Measurements from ENCODE around the gene CTF1. TPM values are rescaled to one million over a fixed set of nuclear protein-coding genes. Genes with fewer than 3 reads are reported as not detected.

CTF1 gene
- total RNA-seq, 1 experiment from 2014 or later: 11.6 TPM

DNA sequence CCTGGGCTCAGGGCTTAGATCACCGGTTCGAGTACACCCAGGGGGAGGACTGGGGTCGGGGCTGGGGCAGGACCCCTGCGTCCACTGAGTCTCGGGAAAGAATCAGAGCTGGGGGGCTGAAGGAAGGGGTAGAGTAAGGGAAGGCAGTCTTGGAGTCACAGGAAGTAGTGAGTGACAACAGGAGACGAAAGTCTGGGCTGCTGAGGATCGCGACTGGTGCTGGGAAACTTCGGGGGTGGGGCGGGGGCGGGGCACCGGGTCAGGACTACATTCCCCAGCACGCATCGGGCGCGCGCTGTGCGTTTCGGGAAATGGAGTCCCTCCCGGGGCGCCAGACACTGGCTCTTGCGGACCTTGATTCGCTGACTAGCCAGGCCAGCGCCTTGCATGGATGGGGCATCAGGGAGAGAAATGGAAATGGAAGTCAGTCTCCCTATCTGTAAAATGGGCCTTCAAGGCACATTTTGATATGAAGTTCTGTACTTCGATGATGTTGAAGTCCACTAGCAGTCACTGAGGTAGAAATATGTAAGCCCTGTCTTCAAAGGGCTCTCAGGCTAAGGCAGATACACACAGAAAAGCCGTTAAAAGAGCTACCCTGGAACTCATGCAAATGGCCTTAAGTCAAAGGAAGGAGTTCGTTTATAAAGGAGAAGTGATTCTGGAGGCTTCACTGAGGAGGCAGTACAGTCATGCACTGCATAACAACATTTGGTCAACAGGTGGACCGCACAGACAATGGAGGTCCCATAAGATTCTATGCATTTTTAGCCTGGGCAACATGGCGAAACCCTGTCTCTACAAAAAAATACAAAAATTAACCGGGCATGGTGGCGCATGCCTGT, 697 bp downstream of the CTF1 start:
- BruUV-seq (replicated peaks): no TSS peak

DNA sequence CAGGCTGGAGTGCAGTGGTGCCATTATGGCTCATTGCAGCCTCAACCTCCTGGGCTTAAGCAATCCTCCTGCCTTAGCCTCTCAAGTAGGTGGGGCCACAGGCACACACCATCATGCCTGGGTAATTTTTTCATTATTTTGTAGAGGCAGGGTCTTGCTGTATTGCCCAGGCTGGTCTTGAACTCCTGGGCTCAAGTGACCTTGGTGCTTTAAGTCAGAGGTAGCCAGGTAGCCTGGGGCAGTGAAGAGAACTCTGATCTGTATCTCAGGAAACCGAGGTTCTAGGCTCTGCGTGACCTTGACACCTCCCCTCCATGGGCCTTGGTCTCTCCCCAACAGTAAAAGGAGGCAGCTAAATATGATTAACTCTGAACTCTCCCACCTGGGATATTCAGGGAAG, 3.4 kb downstream of the CTF1 start:
- no peak overlapping the region for H3K4me2 ChIP-seq
- no peaks in the 10 kb centered on the region for H4K20me1 ChIP-seq (ENCODE audit: insufficient read depth)
- TF ChIP-seq, protein P1, sequence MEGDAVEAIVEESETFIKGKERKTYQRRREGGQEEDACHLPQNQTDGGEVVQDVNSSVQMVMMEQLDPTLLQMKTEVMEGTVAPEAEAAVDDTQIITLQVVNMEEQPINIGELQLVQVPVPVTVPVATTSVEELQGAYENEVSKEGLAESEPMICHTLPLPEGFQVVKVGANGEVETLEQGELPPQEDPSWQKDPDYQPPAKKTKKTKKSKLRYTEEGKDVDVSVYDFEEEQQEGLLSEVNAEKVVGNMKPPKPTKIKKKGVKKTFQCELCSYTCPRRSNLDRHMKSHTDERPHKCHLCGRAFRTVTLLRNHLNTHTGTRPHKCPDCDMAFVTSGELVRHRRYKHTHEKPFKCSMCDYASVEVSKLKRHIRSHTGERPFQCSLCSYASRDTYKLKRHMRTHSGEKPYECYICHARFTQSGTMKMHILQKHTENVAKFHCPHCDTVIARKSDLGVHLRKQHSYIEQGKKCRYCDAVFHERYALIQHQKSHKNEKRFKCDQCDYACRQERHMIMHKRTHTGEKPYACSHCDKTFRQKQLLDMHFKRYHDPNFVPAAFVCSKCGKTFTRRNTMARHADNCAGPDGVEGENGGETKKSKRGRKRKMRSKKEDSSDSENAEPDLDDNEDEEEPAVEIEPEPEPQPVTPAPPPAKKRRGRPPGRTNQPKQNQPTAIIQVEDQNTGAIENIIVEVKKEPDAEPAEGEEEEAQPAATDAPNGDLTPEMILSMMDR (conservative IDR thresholded peaks at IDR 0.05): no peak
- no peak for TF ChIP-seq EZH2 (IDR thresholded peaks at IDR 0.05; ENCODE audit: low read depth)
- no TSS peak for BruUV-seq (replicated peaks)
- no peaks in the 10 kb centered on the region for H3K79me2 ChIP-seq (ENCODE audit: low read depth)
- POLR2A ChIA-PET (ENCODE audit: unreplicated experiment): interaction anchor here (0.8 kb wide), 1 partner anchor 152 kb away, joined by 4 read pairs; no protein-coding TSS in a partner anchor
- no peak overlapping the region for H2AFZ ChIP-seq
- H3K4me3 ChIP-seq: no peak overlapping the region
- no peaks in the 10 kb centered on the region for H3K9me2 ChIP-seq (ENCODE audit: insufficient read depth)
- H3K27ac ChIP-seq: no peak overlapping the region
- CTCF ChIA-PET: interaction anchor here (0.6 kb wide), 1 partner anchor 44 kb away, joined by 3 read pairs; no protein-coding TSS in a partner anchor
- no peaks in the 10 kb centered on the region for H3K9me3 ChIP-seq (ENCODE audit: insufficient read depth, low read depth)
- peaks cover 31% of the 10 kb centered on the region for H3K4me1 ChIP-seq (replicated peaks; ENCODE audit: insufficient read depth)
- no peak for DNase-seq
- H3K36me3 ChIP-seq (ENCODE audit: low read depth): no peaks in the 10 kb centered on the region
- H3K27me3 ChIP-seq (ENCODE audit: insufficient read depth, low read depth): no peaks in the 10 kb centered on the region
- intact Hi-C loops (cut with micrococcal nuclease; ENCODE audit: unreplicated experiment): loop anchor here (5.0 kb wide), 1 partner anchor 247 kb away; the partner anchor contains the start of gene PRR14
- H3F3A ChIP-seq (ENCODE audit: insufficient read depth, low read depth): peaks cover 42% of the 10 kb centered on the region

More for the DNA sequence above, 697 bp downstream of the CTF1 start:
- POLR2A ChIA-PET (ENCODE audit: unreplicated experiment): interaction anchor here (0.6 to 1.0 kb wide), 7 partner anchors 58 to 816 kb away, joined by 3 to 23 read pairs (median 5); partner anchors contain the start of genes ZNF646 and ZNF668
- peaks cover 41% of the 10 kb centered on the region for H3K4me1 ChIP-seq (replicated peaks; ENCODE audit: insufficient read depth)
- intact Hi-C loops (cut with micrococcal nuclease; ENCODE audit: unreplicated experiment): loop anchor here (1.0 to 5.0 kb wide), 4 partner anchors 25 to 245 kb away; partner anchors contain the start of genes PRR14 and SRCAP
- H4K20me1 ChIP-seq (ENCODE audit: insufficient read depth): no peaks in the 10 kb centered on the region
- H3K9me2 ChIP-seq (ENCODE audit: insufficient read depth): no peaks in the 10 kb centered on the region
- H3K4me3 ChIP-seq: peak overlapping the region; percentile 83
- TF ChIP-seq, protein P1 (conservative IDR thresholded peaks at IDR 0.05): no peak
- no peak for TF ChIP-seq EZH2 (IDR thresholded peaks at IDR 0.05; ENCODE audit: low read depth)
- H3K79me2 ChIP-seq (ENCODE audit: low read depth): peaks cover 9% of the 10 kb centered on the region
- H3K27ac ChIP-seq: peak overlapping the region; percentile 88
- peak overlapping the region; percentile 82 for H2AFZ ChIP-seq
- H3K9me3 ChIP-seq (ENCODE audit: insufficient read depth, low read depth): no peaks in the 10 kb centered on the region
- H3K4me2 ChIP-seq: peak overlapping the region; percentile 84
- CTCF ChIA-PET: interaction anchor here (0.7 to 1.6 kb wide), 2 partner anchors 52 to 339 kb away, joined by 4 to 7 read pairs; partner anchors contain the start of gene ZNF764
- H3K27me3 ChIP-seq (ENCODE audit: insufficient read depth, low read depth): no peaks in the 10 kb centered on the region
- DNase-seq: peak; percentile 87 to 90
- H3K36me3 ChIP-seq (ENCODE audit: low read depth): no peaks in the 10 kb centered on the region
- H3F3A ChIP-seq (ENCODE audit: insufficient read depth, low read depth): peaks cover 40% of the 10 kb centered on the region

DNA sequence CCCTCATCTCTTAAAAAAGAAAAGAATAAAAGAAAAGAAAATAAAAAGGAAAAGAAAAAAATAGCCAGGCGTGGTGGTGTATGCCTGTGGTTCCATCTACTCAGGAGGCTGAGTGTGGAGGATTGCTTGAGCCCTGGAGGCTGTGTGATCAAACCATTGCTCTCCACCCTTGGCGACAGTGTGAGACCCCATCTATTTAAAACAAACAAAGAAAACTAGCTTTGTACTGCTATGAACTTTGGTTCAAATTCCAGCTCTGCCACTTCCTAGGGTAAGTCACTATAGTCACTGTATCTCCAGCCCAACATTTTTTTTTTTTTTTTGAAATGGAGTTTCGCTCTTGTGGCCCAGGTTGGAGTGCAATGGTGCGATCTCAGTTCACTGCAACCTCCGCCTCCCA, 4.2 kb downstream of the CTF1 start:
- POLR2A ChIA-PET (ENCODE audit: unreplicated experiment): interaction anchor here (0.8 kb wide), 1 partner anchor 153 kb away, joined by 4 read pairs; no protein-coding TSS in a partner anchor
- no peaks in the 10 kb centered on the region for H3K9me3 ChIP-seq (ENCODE audit: insufficient read depth, low read depth)
- H3K4me1 ChIP-seq (replicated peaks; ENCODE audit: insufficient read depth): peaks cover 23% of the 10 kb centered on the region
- DNase-seq: no peak
- H3K36me3 ChIP-seq (ENCODE audit: low read depth): no peaks in the 10 kb centered on the region
- H3K4me3 ChIP-seq: no peak overlapping the region
- H3K9me2 ChIP-seq (ENCODE audit: insufficient read depth): no peaks in the 10 kb centered on the region
- peaks cover 38% of the 10 kb centered on the region for H3F3A ChIP-seq (ENCODE audit: insufficient read depth, low read depth)
- H3K27ac ChIP-seq: no peak overlapping the region
- CTCF ChIA-PET: interaction anchor here (0.6 to 0.7 kb wide), 2 partner anchors 43 to 271 kb away, joined by 3 read pairs; no protein-coding TSS in a partner anchor
- intact Hi-C loops (cut with micrococcal nuclease; ENCODE audit: unreplicated experiment): no loop called here
- H2AFZ ChIP-seq: no peak overlapping the region
- H4K20me1 ChIP-seq (ENCODE audit: insufficient read depth): no peaks in the 10 kb centered on the region
- H3K4me2 ChIP-seq: no peak overlapping the region
- no peaks in the 10 kb centered on the region for H3K79me2 ChIP-seq (ENCODE audit: low read depth)
- no peak for TF ChIP-seq EZH2 (IDR thresholded peaks at IDR 0.05; ENCODE audit: low read depth)
- TF ChIP-seq, protein P1 (conservative IDR thresholded peaks at IDR 0.05): no peak
- H3K27me3 ChIP-seq (ENCODE audit: insufficient read depth, low read depth): no peaks in the 10 kb centered on the region
- BruUV-seq (replicated peaks): no TSS peak
